GM10847 (cell line): ENCODE results near the gene IL36B.

Experiments used
- POLR2A ChIP-seq: IDR thresholded peaks from 2 replicates; pipeline ENCODE4 v1.6.1; 2011; ENCODE audit not compliant: insufficient read length; ENCODE audit errors: extremely low read depth

Gene IL36B

GRCh38 chr2:113036763-113037162 lies 15.9 kb downstream of the IL36B start:
- no peak for TF ChIP-seq POLR2A

GRCh38 chr2:113034016-113034415 lies 18.7 kb downstream of the IL36B start:
- TF ChIP-seq POLR2A: no peak

GRCh38 chr2:113032737-113033136 lies 19.9 kb downstream of the IL36B start:
- TF ChIP-seq POLR2A: no peak

- TF ChIP-seq POLR2A: no peak
These were observed 24.6 kb downstream of the IL36B start for GRCh38 chr2:113028112-113028511.

GRCh38 chr2:113027691-113028090 lies 25.0 kb downstream of the IL36B start:
- TF ChIP-seq POLR2A: no peak

GRCh38 chr2:113025737-113026136 lies 26.9 kb downstream of the IL36B start:
- TF ChIP-seq POLR2A: no peak

GRCh38 chr2:113024764-113025163 lies 27.9 kb downstream of the IL36B start:
- no peak for TF ChIP-seq POLR2A

- TF ChIP-seq POLR2A: no peak
These were observed 31.4 kb downstream of the IL36B start for GRCh38 chr2:113021312-113021711.

- TF ChIP-seq POLR2A: no peak
These were observed 34.2 kb downstream of the IL36B start for GRCh38 chr2:113018509-113018908.

- no peak for TF ChIP-seq POLR2A
These were observed 37.0 kb downstream of the IL36B start for GRCh38 chr2:113015655-113016054.

GRCh38 chr2:113015042-113015441 lies 37.6 kb downstream of the IL36B start:
- TF ChIP-seq POLR2A: no peak

GRCh38 chr2:113014067-113014466 lies 38.6 kb downstream of the IL36B start:
- no peak for TF ChIP-seq POLR2A

- no peak for TF ChIP-seq POLR2A
These were observed 39.4 kb downstream of the IL36B start for GRCh38 chr2:113013336-113013661.

GRCh38 chr2:113012436-113013335 lies 40.0 kb downstream of the IL36B start:
- TF ChIP-seq POLR2A: no peak

- no peak for TF ChIP-seq POLR2A
These were observed 41.6 kb downstream of the IL36B start for GRCh38 chr2:113011108-113011507.

- TF ChIP-seq POLR2A: no peak
These were observed 42.6 kb downstream of the IL36B start for GRCh38 chr2:113010088-113010487.

GRCh38 chr2:113009622-113010021 lies 43.0 kb downstream of the IL36B start:
- no peak for TF ChIP-seq POLR2A
